GM21447 (cell line): Measurements from ENCODE around the gene VANGL1.

Source experiments
- ATAC-seq: cut with Tn5 transposase; IDR thresholded peaks from one replicate; pipeline ENCODE4 v1.9.1; 2021; ENCODE audit not compliant: unreplicated experiment

Gene VANGL1

GRCh38 chr1:115643225-115643624 is 1.5 kb downstream of the VANGL1 start:
- no peak for ATAC-seq

GRCh38 chr1:115643666-115644065 is 1.9 kb downstream of the VANGL1 start:
- no peak for ATAC-seq

GRCh38 chr1:115644109-115644508 is 2.3 kb downstream of the VANGL1 start:
- ATAC-seq, result no peak

- ATAC-seq, result no peak
These were observed 5.3 kb downstream of the VANGL1 start for GRCh38 chr1:115647047-115647446.

- no peak for ATAC-seq
These were observed 5.7 kb downstream of the VANGL1 start for GRCh38 chr1:115647507-115647906.

GRCh38 chr1:115647919-115648650 is 6.3 kb downstream of the VANGL1 start:
- ATAC-seq, result no peak

GRCh38 chr1:115648717-115649691 is 7.2 kb downstream of the VANGL1 start:
- ATAC-seq, result peak; percentile 96

GRCh38 chr1:115649964-115650363 is 8.2 kb downstream of the VANGL1 start:
- no peak for ATAC-seq

- ATAC-seq, result no peak
These were observed 9.2 kb downstream of the VANGL1 start for GRCh38 chr1:115650961-115651360.

GRCh38 chr1:115651391-115651790 is 9.6 kb downstream of the VANGL1 start:
- ATAC-seq, result no peak

GRCh38 chr1:115652236-115652788 is 10.5 kb downstream of the VANGL1 start:
- no peak for ATAC-seq

- no peak for ATAC-seq
These were observed 12.4 kb downstream of the VANGL1 start for GRCh38 chr1:115654125-115654524.

- no peak for ATAC-seq
These were observed 13.0 kb downstream of the VANGL1 start for GRCh38 chr1:115654663-115655305.

GRCh38 chr1:115655306-115655663 is 13.5 kb downstream of the VANGL1 start:
- ATAC-seq, result no peak

- ATAC-seq, result no peak
These were observed 14.1 kb downstream of the VANGL1 start for GRCh38 chr1:115655916-115656315.

- no peak for ATAC-seq
These were observed 14.8 kb downstream of the VANGL1 start for GRCh38 chr1:115656461-115657077.

GRCh38 chr1:115658646-115659045 is 16.9 kb downstream of the VANGL1 start:
- ATAC-seq, result no peak

- no peak for ATAC-seq
These were observed 18.4 kb downstream of the VANGL1 start for GRCh38 chr1:115660151-115660550.

GRCh38 chr1:115661157-115661556 is 19.4 kb downstream of the VANGL1 start:
- ATAC-seq, result no peak

- ATAC-seq, result no peak
These were observed 23.7 kb downstream of the VANGL1 start for GRCh38 chr1:115665319-115666096.
